Measurements from ENCODE around the gene ACVR2A. TPM values are rescaled to one million over a fixed set of nuclear protein-coding genes. Genes with fewer than 3 reads are reported as not detected.

Gene ACVR2A
- total and polyA plus RNA-seq, 9 of the 15 experiments (the other 6 are each of a cell fraction or from before 2014, with no cell fraction given) = 1.2 to 3.9 (median 2.4) TPM

- TF ChIP-seq, protein P1, sequence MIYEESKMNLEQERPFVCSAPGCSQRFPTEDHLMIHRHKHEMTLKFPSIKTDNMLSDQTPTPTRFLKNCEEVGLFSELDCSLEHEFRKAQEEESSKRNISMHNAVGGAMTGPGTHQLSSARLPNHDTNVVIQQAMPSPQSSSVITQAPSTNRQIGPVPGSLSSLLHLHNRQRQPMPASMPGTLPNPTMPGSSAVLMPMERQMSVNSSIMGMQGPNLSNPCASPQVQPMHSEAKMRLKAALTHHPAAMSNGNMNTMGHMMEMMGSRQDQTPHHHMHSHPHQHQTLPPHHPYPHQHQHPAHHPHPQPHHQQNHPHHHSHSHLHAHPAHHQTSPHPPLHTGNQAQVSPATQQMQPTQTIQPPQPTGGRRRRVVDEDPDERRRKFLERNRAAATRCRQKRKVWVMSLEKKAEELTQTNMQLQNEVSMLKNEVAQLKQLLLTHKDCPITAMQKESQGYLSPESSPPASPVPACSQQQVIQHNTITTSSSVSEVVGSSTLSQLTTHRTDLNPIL (CRISPR knock-in tag; IDR thresholded peaks at IDR 0.05) = no peak
- TF ChIP-seq MED1 (CRISPR knock-in tag; IDR thresholded peaks at IDR 0.05; ENCODE audit: borderline replicate concordance) = no peak
- no peak for TF ChIP-seq EZH2 (IDR thresholded peaks at IDR 0.05; ENCODE audit: borderline replicate concordance, low read depth, low read length)
- TF ChIP-seq, protein P2, sequence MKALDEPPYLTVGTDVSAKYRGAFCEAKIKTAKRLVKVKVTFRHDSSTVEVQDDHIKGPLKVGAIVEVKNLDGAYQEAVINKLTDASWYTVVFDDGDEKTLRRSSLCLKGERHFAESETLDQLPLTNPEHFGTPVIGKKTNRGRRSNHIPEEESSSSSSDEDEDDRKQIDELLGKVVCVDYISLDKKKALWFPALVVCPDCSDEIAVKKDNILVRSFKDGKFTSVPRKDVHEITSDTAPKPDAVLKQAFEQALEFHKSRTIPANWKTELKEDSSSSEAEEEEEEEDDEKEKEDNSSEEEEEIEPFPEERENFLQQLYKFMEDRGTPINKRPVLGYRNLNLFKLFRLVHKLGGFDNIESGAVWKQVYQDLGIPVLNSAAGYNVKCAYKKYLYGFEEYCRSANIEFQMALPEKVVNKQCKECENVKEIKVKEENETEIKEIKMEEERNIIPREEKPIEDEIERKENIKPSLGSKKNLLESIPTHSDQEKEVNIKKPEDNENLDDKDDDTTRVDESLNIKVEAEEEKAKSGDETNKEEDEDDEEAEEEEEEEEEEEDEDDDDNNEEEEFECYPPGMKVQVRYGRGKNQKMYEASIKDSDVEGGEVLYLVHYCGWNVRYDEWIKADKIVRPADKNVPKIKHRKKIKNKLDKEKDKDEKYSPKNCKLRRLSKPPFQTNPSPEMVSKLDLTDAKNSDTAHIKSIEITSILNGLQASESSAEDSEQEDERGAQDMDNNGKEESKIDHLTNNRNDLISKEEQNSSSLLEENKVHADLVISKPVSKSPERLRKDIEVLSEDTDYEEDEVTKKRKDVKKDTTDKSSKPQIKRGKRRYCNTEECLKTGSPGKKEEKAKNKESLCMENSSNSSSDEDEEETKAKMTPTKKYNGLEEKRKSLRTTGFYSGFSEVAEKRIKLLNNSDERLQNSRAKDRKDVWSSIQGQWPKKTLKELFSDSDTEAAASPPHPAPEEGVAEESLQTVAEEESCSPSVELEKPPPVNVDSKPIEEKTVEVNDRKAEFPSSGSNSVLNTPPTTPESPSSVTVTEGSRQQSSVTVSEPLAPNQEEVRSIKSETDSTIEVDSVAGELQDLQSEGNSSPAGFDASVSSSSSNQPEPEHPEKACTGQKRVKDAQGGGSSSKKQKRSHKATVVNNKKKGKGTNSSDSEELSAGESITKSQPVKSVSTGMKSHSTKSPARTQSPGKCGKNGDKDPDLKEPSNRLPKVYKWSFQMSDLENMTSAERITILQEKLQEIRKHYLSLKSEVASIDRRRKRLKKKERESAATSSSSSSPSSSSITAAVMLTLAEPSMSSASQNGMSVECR (CRISPR knock-in tag; IDR thresholded peaks at IDR 0.05) = no peak
- TF ChIP-seq TSHZ1 (CRISPR knock-in tag; IDR thresholded peaks at IDR 0.05) = no peak
- TF ChIP-seq FOS (IDR thresholded peaks at IDR 0.05; ENCODE audit: extremely low read depth, insufficient read length) = no peak
- no peak for TF ChIP-seq NFE2L1 (tag; IDR thresholded peaks at IDR 0.05; ENCODE audit: borderline replicate concordance, low read depth)
- TF ChIP-seq THRAP3 (IDR thresholded peaks at IDR 0.05; ENCODE audit: borderline replicate concordance) = no peak
Measured at GRCh38 chr2:147810883-147811765, 33.7 kb upstream of the ACVR2A start (continued).
